ENCODE data around the gene PLCD3.

GRCh38 chr17:45086865-45087503 lies 45.3 kb downstream of the PLCD3 start:
- TF ChIP-seq CTCF (IDR thresholded peaks at IDR 0.05; ENCODE audit: insufficient read depth, low read length, poor library complexity, severe bottlenecking) (no peak), EZH2phosphoT487 (conservative IDR thresholded peaks at IDR 0.05; ENCODE audit: low read length) (no peak)

Data from SU-DHL-6 (cell line).